IMR-90 (cell line): Measurements from ENCODE around the gene SPATA25.

Experiments
- CEBPB ChIP-seq: IDR thresholded peaks from 2 replicates; pipeline ENCODE4 v1.6.1; 2012; ENCODE audit warnings: low read depth, low read length, improper control_type of control experiment
- CTCF ChIP-seq: conservative IDR thresholded peaks from 2 replicates; pipeline ENCODE4 v1.5.1; 2012; ENCODE audit warnings: mild to moderate bottlenecking, low read depth, low read length, improper control_type of control experiment
- NFE2L2 ChIP-seq: fragments of 150-350 bp; IDR thresholded peaks from 2 replicates; pipeline ENCODE4 v1.6.1; 2016; ENCODE audit warnings: low read depth, mild to moderate bottlenecking, low read length
- POLR2A ChIP-seq: IDR thresholded peaks from 2 replicates; pipeline ENCODE4 v1.6.1; 2012; ENCODE audit warnings: mild to moderate bottlenecking, low read depth, low read length
- RCOR1 ChIP-seq: IDR thresholded peaks from 2 replicates; pipeline ENCODE4 v1.6.1; 2012; ENCODE audit warnings: mild to moderate bottlenecking, low read length, improper control_type of control experiment; ENCODE audit not compliant: insufficient replicate concordance
- SMC3 ChIP-seq: fragments of 150-350 bp; IDR thresholded peaks from 2 replicates; pipeline ENCODE4 v1.6.1; 2016; ENCODE audit warnings: low read depth, mild to moderate bottlenecking, antibody characterized with exemption, low read length, moderate library complexity
- USF2 ChIP-seq: fragments of 150-350 bp; IDR thresholded peaks from 2 replicates; pipeline ENCODE4 v1.6.1; 2017; ENCODE audit warnings: mild to moderate bottlenecking, antibody characterized with exemption, low read length, low read depth

- TF ChIP-seq CEBPB (no peak), POLR2A (no peak), NFE2L2 (no peak), CTCF (no peak), USF2 (no peak), SMC3 (no peak), RCOR1 (no peak)
Observed at GRCh38 chr20:45851501-45851900, 35.9 kb downstream of the SPATA25 start.
